HFFc6 (cell line): Measurements from ENCODE around the gene PIP4P1. TPM values are rescaled to one million over a fixed set of nuclear protein-coding genes. Genes with fewer than 3 reads are reported as not detected.

Source experiments
- DNase-seq: peaks from one replicate; pipeline ENCODE4 v3.0.0-alpha.2; 2018
- H3K27ac Mint-ChIP-seq: 2 replicates; pipeline ENCODE4 v1.8.0; 2020; ENCODE audit warnings: mild to moderate bottlenecking, mixed read lengths
- H3K27me3 Mint-ChIP-seq: 2 replicates; pipeline ENCODE4 v1.8.0; 2021; ENCODE audit warnings: mild to moderate bottlenecking, moderate library complexity, mixed read lengths; ENCODE audit not compliant: insufficient read depth
- H3K36me3 Mint-ChIP-seq: 2 replicates; pipeline ENCODE4 v1.8.0; 2021; ENCODE audit warnings: low read depth, mixed read lengths
- H3K4me1 Mint-ChIP-seq: 2 replicates; pipeline ENCODE4 v1.8.0; 2020; ENCODE audit warnings: low read depth, mixed read lengths
- H3K4me3 Mint-ChIP-seq: 2 replicates; pipeline ENCODE4 v1.8.0; 2020; ENCODE audit warnings: mild to moderate bottlenecking, moderate library complexity, mixed read lengths
- H3K9me3 Mint-ChIP-seq: 2 replicates; pipeline ENCODE4 v1.8.0; 2020; ENCODE audit warnings: mild to moderate bottlenecking, mixed read lengths
- total RNA-seq, 6 experiments: library from RNA; stranded (reverse); fragmentation: NEBNext Ultra II Directional; extraction: Animal tissue kit (Norgen Biotek cat#: 25700); gene quantifications; 2 replicates in 1 of 6; 3 replicates in 5 of 6; pipeline ENCODE4 v1.2.3, GENCODE V29; 2021
- TF ChIP-seq, protein P1 (sequence below): fragments of 200-600 bp; sonication (generic); IDR thresholded peaks from 2 replicates; pipeline ENCODE4 v1.5.0; 2021; ENCODE audit warnings: antibody characterized with exemption, mild to moderate bottlenecking

The PIP4P1 gene
- total RNA-seq, 6 experiments from 2014 or later = 17.0 to 20.3 (median 19.2) TPM

DNA sequence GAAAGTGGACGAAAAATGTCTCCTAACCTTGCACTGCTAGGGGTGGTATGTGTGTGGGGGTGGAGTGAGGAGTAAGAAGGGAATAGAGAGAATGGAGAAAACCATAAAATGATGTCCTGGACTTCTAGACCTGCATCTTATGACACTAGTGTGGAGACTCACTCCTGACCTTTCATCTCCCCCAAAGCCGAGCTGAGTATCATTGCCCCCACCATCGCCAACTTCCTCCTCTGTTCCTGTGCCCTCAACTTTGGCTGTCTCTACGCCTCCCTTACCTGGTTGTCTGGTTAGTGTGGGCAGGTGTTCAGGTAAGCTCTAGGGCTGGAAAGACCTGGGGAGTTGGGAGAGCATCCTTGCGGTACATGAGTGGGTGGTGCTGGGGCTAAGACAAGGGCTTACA lies 20.8 kb downstream of the PIP4P1 start:
- H3K4me1 Mint-ChIP-seq = peaks cover 16% of the 10 kb centered on the region
- H3K27me3 Mint-ChIP-seq = peaks cover 7% of the 10 kb centered on the region
- no peak for DNase-seq
- TF ChIP-seq, protein P1, sequence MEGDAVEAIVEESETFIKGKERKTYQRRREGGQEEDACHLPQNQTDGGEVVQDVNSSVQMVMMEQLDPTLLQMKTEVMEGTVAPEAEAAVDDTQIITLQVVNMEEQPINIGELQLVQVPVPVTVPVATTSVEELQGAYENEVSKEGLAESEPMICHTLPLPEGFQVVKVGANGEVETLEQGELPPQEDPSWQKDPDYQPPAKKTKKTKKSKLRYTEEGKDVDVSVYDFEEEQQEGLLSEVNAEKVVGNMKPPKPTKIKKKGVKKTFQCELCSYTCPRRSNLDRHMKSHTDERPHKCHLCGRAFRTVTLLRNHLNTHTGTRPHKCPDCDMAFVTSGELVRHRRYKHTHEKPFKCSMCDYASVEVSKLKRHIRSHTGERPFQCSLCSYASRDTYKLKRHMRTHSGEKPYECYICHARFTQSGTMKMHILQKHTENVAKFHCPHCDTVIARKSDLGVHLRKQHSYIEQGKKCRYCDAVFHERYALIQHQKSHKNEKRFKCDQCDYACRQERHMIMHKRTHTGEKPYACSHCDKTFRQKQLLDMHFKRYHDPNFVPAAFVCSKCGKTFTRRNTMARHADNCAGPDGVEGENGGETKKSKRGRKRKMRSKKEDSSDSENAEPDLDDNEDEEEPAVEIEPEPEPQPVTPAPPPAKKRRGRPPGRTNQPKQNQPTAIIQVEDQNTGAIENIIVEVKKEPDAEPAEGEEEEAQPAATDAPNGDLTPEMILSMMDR = no peak
- H3K9me3 Mint-ChIP-seq = no peaks in the 10 kb centered on the region
- no peaks in the 10 kb centered on the region for H3K36me3 Mint-ChIP-seq
- H3K27ac Mint-ChIP-seq = no peak overlapping the region
- H3K4me3 Mint-ChIP-seq = no peak overlapping the region

DNA sequence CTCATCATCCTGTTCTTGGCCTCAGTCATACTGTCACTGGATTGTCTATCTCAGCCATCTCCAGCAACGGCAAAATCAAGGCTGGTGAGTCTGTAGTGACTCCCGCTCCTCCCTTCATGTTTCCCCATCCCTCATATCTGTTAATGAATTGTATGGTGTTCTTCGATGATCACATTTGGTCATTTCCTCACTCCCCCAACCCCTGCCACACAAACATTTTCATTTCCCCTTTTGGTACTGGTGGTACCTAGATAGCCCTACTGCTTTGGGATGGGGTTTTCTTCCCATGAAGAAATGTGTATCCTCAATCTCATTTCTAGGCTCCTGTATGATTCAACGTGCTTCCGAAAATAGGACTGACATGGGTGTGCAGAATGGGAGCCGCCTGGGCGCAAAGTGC lies 22.6 kb downstream of the PIP4P1 start:
- Mint-ChIP-seq H3K27me3 (peaks cover 10% of the 10 kb centered on the region), H3K36me3 (no peaks in the 10 kb centered on the region), H3K9me3 (no peaks in the 10 kb centered on the region), H3K4me1 (peaks cover 19% of the 10 kb centered on the region), H3K27ac (no peak overlapping the region), H3K4me3 (no peak overlapping the region)
- no peak for DNase-seq
- TF ChIP-seq, protein P1 = no peak

DNA sequence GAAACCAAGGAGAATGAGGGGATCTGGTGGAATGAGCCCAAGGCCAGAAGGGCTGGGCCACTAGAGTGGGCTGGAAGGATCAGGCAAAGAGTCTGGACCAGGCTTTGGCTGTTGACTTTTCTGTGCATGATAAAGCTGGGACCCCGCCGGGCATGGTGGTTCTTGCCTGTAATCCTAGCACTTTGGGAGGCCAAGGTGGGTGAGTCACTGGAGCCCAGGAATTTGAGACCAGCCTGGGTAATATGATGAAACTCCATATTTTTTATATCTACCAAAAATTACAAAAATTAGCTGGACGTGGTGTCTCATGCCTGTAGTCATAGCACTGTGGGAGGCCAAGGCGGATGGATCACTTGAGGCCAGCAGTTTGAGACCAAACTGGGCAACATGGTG lies 24.9 kb downstream of the PIP4P1 start:
- TF ChIP-seq, protein P1 = no peak
- Mint-ChIP-seq H3K9me3 (no peaks in the 10 kb centered on the region), H3K27me3 (peaks cover 10% of the 10 kb centered on the region), H3K4me1 (peaks cover 19% of the 10 kb centered on the region), H3K4me3 (no peak overlapping the region), H3K27ac (no peak overlapping the region), H3K36me3 (no peaks in the 10 kb centered on the region)
- DNase-seq = peak; percentile 20

DNA sequence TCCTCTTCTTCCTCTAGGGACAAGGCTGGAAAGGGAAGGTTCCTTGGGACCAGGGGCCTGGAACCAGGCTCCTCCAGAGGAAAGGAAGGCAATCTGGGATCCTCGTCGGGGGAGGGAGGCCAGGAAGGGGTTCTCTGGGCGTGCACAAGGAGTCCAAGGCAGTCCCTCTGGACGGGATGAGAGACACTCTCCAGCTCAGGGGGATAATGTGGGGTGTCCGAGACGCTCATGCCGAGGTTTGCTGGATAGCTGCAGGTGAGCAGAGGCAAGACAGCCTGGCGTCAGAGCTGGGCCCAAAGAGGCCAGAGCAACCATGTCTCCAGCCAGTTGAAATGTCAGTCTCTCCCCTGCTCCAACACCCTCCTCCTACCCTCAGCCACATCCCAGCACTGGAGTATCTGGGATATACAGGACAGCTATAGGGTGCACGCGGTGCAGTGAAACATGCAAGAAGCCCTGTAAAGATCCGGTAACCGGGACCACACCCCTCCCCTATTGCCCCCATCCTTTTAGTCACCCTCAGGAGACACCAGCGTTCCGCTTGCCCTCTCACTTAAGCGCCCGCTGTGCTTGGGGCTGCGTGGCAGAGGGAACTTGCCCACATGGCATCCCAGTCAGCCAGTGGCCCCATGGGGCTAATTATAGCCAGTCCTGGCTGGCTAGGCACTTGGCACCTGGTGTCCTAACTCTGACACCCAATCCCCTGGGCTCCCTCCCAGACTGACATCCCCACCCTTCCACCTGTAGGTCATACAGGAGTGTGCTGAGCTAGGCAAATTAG lies 25.5 kb downstream of the PIP4P1 start, which contains the start of gene KLHL33:
KLHL33 (minus strand) TSS at position 585 of the 781 bp plus-strand sequence; CDS start at position 230, 355 bp downstream.
- Mint-ChIP-seq H3K36me3 (no peaks in the 10 kb centered on the region), H3K4me1 (peaks cover 19% of the 10 kb centered on the region), H3K27ac (no peak within 1 kb of the TSS), H3K27me3 (peaks cover 10% of the 10 kb centered on the region), H3K9me3 (no peaks in the 10 kb centered on the region), H3K4me3 (peak within 1 kb of the TSS; percentile 67)
- TF ChIP-seq, protein P1 = no peak
- DNase-seq = no peak

DNA sequence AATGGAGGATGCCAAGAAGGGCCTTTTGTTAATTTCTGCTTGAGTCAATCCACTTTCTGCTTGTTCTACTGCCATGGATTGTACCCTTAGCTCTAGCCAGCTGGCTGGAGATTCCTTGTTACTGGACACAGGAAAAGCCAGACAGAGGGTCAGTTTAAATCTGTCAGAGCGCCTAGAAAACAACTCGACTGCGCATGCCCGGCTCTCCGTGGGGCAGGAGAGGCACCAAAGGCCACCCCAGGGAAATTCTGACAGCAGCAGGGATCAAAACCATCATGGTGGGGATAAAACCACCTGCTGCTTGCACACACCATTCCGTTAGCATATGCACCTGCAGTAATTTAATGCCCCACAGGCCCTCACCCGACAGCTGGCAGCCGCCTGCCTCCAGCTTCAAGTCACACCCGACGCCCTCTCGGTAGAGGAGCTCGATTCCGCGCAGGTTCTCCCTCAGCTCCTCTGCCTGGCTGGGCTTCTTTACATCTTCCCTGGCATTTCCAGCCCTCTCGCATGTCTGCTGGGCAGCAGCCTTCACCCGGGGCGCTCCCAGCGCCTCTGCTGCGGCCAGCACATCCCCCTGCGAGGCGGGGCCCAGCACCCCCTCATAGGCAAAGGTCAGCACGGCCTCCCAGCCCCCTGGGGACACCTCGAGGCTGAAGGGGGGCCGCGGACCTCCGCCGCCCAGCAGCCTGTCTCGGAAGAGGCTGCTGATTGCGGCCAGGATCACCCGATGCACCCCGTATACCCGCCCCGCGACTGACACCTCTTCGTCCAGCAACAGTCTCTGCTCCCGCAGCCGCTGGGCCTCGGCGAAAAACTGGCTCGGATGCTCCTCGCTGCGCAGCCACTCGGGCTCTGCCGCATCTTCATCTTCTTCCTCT lies 26.3 kb downstream of the PIP4P1 start:
- Mint-ChIP-seq H3K27me3 (peaks cover 10% of the 10 kb centered on the region), H3K4me1 (peaks cover 19% of the 10 kb centered on the region), H3K9me3 (no peaks in the 10 kb centered on the region), H3K36me3 (no peaks in the 10 kb centered on the region), H3K27ac (no peak overlapping the region), H3K4me3 (peak overlapping the region; percentile 67)
- DNase-seq = no peak
- TF ChIP-seq, protein P1 = no peak
